ELF-1 (cell line): ENCODE measurements around the gene ZNF66.
"Not testable (repeated sequence)": the region's sequence is repeated elsewhere in the genome, so short reads cannot be mapped to it uniquely, and the experiment has no call there.

ENCODE experiments used
- DNase-seq: peaks from one replicate; pipeline ENCODE4 v3.0.0-alpha.2; 2016; ENCODE audit warnings: low read depth, low spot score

ZNF66 gene

DNA sequence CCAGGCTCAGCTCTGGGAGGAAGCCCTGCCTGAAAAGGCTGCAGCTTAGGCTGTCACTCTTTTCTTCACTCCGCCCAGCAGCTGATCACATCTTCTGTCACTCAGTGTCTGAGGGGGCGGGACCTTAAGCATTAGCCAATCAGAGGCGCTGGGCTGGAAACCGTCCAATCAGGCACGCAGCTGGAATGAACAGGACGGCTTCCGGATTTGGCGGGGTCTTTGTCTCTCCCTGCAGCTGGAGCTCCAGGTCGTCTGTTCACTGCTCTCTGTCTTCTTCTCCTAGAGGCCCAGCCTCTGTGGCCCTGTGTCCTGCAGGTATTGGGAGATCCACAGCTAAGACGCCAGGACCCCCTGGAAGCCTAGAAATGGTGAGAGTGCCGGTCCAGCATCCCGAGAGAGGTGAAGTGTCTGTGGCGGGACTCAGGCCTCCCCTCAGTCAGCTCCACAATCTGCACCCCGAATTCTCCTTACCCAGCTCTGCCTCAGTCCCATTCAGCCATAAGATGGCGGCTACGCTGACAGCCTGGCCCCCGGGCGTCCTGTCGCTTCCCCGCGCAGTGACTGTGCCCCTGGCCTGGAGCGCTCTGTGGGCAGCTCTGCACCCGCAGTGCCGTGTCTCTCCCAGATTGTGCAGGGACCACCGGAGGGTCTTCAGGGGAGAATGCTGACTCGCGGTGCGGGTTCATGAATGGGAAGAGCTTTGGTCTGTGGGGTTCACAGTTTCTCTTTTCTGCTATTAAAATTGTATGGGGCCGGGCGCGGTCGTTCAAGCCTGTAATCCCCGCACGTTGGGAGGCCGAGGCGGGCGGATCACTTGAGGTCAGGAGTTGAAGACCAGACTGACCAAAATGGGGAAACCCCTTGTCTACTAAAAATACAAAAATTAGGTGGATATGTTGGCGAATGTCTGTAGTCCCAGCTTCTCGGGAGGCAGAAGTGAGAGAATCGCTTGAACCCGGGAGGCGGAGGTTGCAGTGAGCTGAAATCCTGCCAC, at the start of gene ZNF66:
ZNF66 (plus strand) TSS at position 222 of the 994 bp plus-strand sequence; CDS start at position 366, 144 bp downstream.
- DNase-seq = peak; percentile 99

DNA sequence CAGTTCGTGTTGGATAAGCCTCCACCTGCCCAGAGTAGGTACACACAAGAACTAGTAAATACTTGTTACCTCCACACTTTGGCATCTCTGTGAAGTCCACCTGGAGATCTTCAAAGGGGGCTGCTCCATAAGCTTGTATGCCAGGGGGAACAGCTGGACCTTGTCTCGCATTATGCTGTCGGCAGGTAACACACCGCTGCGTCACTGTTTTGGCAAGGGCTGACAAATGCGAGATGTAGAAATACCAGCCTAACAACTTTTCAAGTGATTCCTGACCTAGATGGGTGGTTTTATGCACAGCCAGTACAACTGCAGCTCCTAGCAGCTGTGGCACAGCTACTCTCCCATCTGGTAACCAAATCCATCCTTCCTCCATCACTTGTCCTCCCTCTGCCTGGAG, 25.9 kb upstream of the ZNF66 start:
- peak; percentile 8 for DNase-seq

DNA sequence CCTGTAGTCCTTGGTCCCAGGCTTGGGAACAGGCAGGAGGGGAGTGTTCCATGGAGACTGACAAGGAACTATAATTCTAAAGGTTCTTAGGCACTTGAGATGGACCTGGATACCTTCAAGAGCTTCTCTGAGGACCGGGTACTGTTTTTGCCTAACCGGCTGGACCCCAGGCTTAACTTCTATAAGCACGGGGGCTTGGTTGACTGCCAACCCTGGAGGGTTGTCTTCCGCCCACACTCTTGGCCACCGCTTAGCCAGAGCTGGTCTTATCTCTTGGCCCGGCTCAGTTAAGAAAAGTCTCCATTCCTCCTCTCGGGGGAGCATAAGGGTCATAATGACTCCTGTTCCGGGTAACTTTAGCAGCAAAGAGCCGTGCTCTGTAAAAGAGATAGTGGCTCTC, 23.8 kb upstream of the ZNF66 start:
- DNase-seq = not testable (repeated sequence)

DNA sequence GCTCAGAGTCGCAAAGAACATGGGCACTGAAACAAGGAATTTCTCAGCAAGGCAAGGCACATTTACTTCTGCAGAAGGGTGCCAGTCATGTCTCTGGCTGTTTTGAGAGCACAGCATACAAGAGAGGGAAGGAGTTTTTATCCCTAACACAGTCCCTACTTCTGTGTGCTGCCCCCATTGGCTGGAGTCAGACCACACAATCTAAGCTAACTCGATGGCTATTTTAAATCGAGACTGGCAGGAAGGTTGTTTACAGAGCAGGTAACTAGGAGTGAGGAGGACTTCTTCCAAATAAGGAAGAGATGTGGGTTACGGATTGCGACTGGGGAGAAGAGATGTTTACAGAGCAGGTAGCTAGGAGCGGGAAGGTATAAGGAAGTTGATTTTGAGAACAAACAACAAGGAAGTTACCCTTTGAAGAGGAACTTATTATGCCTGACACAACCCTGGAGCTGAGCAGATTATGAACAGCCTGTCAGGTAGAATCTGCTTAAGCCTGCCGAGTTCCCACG, 6.8 kb upstream of the ZNF66 start:
- DNase-seq = not testable (repeated sequence)

DNA sequence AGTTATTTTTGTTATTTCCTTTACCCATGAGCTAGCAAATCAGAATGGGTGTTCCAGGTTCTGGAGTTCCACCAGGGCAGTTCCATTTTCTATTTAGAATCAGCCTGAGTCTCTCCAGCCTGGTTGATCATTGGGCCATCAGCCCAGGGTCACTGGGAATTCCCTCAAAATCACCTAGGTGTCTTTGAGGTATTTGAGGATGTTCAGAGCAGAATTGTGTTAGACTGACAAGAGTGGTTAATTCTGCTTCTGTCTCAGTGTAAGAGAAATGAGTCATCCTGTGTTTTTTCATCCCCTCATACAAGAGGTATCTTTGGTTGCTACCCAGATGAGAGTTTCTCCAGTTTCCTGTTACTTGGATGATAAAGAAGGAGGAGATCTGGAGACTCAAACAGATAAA, 11.7 kb downstream of the ZNF66 start:
- DNase-seq = no peak

DNA sequence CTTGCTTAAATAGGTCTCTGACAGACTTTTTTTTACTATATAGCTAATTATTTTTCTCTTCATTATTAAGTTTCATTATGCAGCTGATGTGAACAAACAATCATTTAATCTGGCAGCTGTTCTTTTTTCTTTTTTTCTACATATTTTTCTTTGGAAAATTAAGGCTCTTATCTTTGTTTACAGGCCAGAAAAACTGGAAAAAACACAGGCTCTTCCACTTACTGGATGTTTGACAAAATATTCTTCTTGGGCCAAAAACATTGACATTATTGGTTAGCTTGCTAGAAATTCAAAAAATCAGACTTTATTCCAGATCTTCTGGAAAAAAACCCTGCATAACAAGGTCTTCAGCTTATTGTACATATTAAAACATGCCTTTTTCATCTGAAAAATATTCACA, 15.7 kb downstream of the ZNF66 start:
- no peak for DNase-seq

DNA sequence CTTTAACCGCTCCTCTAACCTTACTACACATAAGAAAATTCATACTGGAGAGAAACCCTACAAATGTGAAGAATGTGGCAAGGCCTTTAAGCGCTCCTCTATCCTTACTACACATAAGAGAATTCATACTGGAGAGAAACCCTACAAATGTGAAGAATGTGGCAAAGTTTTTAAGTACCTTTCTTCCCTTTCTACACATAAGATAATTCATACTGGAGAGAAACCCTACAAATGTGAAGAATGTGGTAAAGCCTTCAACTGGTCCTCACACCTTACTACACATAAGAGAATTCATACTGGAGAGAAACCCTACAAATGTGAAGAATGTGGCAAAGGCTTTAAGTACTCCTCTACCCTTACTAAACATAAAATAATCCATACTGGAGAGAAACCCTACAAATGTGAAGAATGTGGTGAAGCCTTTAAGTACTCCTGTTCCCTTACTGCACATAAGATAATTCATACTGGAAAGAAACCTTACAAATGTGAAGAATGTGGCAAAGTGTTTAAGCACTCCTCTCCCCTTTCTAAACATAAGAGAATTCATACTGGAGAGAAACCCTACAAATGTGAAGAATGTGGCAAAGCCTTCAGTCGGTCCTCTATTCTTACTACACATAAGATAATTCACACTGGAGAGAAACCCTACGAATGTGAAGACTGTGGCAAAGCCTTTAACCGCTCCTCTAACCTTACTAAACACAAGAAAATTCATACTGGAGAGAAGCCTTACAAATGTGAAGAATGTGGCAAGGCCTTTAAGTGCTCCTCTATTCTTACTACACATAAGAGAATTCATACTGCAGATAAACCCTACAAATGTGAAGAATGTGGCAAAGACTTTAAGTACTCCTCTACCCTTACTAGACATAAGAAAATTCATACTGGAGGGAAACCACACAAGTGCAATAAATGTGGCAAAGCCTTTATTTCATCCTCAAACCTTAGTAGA, 30.5 kb downstream of the ZNF66 start:
- not testable (repeated sequence) for DNase-seq

DNA sequence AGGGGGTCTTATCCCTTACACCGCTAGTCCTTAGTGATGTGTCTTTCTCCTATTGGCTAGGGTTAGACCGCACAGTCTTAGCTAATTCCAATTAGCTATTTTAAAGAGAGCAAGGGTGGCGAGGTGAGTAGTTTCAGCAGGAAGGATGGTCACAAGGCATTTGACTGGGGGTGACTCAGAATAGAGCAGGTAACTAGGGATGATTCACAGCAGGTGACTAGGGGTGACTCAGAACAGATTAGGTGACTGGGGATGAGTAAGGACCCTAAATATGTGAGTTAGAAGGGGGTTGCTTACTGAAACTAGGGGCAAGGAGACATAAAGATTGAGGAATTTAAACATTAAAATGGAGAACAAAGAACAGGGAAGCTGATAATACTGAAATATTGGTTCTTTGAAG, 64.3 kb downstream of the ZNF66 start:
- no peak for DNase-seq
